Jurkat, Clone E6-1 (cell line): ENCODE results near the gene ACTR3. TPM values are rescaled to one million over a fixed set of nuclear protein-coding genes. Genes with fewer than 3 reads are reported as not detected.
A peak's percentile ranks its signal among the peaks of the same experiment; 100 is the strongest.
"Not testable (repeated sequence)": the region's sequence is repeated elsewhere in the genome, so short reads cannot be mapped to it uniquely, and the experiment has no call there.

Source experiments
- DNase-seq: peaks from one replicate; pipeline ENCODE4 v3.0.0-alpha.2; 2011; ENCODE audit warnings: low read depth, low spot score
- H3K4me3 ChIP-seq: 2 replicates; pipeline ENCODE4 v1.5.1; 2011; ENCODE audit warnings: mild to moderate bottlenecking, low read length, control low read depth, moderate library complexity
- polyA plus RNA-seq: library from polyadenylated mRNA; unstranded; fragments of >200 nt; gene quantifications from one replicate; pipeline ENCODE4 v1.2.1, GENCODE V29; 2012; ENCODE audit warnings: missing spikeins; ENCODE audit not compliant: insufficient read length, insufficient read depth

The ACTR3 gene
- polyA plus RNA-seq, result 338 TPM

DNA sequence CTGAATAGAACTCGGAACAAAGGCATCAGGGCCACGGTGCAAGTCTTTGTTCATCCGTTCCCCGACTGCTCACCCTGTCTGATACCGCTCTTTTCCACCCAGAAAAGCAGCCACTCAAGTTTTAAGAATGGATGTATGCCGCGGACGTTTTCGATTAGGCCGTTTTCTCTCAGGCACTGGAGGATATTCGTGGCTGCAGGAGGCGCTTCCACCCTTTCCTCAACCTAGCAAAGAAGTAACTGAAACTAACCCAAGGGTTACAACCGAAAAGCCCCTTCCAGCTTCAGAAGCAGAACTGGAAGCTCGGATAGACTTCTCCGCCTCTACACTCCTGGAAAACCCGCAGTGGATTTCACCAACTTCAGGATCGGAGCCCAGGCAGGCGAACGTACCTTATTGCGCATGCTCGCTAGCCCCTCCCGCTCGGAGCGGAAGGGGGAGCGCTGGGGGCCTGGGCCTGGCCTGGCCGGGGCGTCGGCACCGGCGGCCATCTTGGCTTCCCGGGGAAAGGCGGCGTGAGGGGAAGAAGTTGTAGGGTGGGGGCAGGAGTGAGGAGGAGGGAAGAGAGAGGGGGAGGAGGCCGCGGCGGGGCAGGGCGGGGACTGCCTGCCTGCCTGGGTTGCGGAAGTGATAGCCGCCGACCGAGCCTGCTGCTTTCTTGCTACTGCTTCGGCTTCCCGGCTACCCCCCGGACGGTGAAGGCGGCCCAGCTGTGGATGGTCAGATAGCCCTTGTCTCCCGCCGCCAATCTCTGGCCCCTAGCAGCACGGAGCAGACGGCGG lies at the start of gene ACTR3:
TSS of gene ACTR3 (plus strand) at position 619 of the 782 bp plus-strand sequence. CDS start 191 bp downstream, outside the sequence.
- peak within 1 kb of the TSS; percentile 93 for H3K4me3 ChIP-seq
- DNase-seq, result peak; percentile 97

DNA sequence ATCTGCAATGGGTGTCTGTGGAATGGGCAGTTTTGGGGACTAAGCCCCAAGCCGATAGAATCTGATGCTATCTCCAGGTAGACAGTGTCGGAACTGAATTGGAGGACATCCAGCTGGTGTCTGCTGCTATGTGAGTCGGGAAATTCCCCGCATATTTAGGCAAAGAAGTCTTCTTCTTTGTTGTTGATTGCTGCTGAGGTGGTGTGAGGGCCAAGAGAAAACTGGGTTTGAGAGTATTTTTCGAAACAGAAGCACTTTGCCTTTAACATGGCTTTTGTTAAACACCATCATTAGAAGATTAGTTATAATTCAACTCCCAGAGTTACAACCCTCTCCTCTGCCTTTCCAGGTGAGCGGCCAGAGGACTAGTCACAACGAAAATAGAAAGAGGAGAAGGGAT lies 49.4 kb upstream of the ACTR3 start:
- no peak overlapping the region for H3K4me3 ChIP-seq
- DNase-seq, result no peak

DNA sequence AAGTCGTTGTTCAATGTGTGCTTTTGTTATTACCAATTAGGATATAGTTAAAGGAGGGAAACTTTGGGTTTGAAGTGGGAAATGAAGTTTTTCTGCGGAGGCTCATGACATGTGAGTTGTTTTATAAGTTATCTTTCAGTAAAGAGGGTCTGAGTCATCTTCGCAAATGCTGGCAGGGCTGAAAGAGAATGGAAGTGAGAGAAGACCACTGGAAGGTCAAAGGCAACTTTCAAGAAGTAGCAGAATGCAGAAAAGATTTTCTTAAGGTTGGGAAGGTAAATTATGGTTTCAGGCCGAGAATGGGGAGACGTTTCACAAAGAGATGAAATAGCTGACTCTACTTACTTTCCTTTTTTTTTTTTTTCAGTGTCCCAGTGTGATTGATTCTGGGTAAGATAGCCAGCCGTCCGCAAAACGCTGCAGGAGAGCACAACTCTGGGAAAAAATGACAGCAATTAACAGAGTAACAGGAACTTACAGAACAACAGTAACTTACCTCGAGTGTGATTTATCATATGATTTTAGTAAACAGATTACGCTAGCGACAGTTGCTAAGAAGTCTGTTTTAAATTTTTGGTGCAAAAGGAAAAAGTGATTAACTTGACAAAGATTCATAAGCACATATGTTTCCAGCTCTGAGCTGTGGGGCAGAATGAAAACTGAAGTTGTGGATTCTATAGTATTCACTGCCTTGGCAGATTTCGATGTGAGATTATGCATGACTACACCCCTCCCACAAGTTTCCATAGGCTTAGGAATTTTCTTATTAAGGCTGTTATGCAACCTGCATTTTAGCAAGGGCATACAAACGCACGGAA lies 46.8 kb upstream of the ACTR3 start:
- no peak for DNase-seq
- H3K4me3 ChIP-seq, result no peak overlapping the region

DNA sequence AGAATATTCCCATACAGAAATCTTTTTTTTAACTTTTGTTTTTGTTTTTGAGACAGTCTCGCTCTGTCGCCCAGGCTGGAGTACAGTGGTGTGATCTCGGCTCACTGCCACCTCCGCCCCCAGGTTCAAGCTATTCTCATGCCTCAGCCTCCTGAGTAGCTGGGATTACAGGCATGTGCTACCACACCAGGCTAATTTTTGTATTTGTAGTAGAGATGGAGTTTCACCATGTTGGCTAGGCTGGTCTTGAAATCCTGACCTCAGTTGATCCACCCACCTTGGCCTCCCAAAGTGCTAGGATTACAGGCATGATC lies 46.2 kb upstream of the ACTR3 start:
- not testable (repeated sequence) for H3K4me3 ChIP-seq, DNase-seq

DNA sequence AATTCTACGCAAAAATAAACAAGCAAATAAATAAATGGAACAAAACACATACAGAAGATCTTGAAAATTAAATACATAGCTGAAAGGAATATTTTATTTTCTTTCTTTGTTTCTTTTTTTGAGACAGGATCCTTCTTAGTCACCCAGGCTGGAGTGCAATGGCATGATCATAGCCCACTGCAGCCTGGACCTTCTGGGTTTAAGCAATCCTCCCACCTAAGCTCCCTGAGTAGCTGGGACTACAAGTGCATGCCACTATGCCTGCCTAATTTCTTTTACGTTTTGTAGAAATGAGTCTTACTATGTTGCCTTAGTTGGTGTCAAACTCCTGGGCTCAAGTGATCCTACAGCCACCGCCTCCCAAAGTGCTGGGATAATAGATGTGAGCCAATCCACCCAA lies 44.6 kb upstream of the ACTR3 start:
- no peak for DNase-seq
- no peak overlapping the region for H3K4me3 ChIP-seq

DNA sequence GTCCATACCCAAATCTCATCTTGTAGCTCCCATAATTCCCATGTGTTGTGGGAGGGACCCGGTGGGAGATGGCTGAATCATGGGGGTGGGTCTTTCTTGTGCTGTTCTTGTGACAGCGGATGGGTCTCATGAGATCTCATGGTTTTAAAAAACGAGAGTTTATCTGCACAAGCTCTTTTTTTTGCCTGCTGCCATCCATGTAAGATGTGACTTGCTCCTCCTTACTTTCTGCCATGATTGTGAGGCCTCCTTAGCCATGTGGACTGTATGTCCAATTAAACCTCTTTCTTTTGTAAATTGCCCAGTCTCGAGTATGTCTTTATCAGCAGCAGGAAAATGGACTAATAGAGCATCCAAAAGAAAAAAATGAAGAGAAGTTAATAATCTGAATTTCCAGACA lies 44.1 kb upstream of the ACTR3 start:
- not testable (repeated sequence) for DNase-seq, H3K4me3 ChIP-seq

DNA sequence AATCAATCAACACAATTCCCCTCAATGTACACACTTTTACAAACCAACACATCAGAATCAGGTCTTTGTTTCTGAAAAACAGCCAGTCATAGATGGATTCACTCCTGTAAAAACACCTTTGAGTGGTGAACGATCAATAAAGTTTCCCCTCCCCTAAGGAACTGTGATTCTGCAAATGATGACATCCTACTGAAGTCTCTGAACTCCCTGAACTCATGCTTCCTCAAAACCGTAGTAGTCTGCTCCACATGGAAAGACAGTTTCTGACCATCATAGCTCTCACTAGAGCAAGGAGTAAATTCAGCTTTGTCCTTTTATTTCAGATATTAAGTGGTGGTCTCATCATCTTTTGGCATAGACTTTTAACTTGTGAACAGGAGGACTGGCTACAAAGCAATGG lies 43.5 kb upstream of the ACTR3 start:
- DNase-seq, result no peak
- no peak overlapping the region for H3K4me3 ChIP-seq

DNA sequence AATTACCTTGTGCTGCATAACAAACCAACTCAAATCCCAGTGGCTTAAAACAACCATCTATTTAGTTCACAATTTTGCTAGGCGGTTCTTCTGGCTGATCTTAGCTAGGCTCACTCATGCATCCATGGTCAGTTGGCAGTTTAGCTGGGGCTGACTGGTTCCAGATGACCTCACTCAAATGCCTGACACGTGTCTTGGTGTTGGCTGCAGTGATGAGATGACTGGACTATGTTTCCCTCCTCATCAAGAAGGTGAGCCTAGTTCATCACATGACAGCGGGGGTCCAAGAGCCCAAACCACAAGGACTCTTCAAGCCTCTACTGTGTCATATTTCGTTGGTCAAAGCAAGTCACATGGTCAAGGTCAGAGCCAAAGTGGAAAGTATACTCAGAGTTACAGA lies 42.7 kb upstream of the ACTR3 start:
- H3K4me3 ChIP-seq, result no peak overlapping the region
- no peak for DNase-seq

DNA sequence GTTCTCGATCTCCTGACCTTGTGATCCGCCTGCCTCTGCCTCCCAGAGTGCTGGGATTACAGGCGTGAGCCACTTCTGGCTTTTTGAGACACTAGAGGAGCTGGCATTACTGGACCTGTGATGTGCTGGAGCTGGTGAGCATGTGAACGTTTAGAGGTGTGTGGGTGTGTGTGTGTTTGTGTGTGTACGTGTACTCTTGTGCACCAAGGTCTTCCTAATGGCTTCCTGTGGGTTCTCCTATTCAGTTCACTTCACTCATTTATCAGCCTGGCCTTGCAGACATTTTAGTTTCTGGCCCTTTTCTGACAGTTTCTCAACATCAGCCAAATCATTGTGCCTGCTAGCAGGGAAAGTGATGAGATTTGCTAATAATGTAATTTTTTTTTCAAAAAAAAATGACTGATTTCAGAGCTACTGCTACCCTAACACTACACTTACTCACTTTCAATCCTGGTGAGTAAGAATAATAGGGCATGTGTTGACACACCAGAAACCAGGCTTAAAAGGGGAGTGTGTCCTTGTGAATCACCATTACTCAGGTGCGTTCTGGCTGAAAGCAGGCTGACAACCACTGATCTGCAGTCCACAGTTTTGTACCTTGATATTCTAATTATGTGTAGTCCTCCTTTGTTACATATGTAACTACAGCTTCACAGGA lies 41.0 kb upstream of the ACTR3 start:
- H3K4me3 ChIP-seq, result no peak overlapping the region
- DNase-seq, result no peak

DNA sequence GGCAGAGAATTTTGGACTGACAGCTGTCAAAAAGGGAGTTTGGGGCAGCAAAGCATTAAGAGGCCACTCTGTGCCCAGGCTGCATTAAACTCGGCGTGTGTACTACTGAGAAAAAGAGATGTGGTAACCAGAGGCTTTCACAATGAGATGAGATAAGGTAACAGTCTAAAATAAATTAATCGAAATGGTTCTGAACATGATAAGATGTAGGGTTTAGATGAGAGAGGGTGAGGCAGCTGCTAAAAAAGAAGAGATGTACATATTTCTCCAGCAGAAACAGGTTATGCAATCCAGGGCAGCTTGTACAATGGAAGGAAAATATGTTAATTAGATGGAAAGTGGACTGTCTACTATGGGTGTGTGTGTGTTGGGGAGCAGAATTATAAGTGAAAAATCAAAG lies 39.2 kb upstream of the ACTR3 start:
- H3K4me3 ChIP-seq, result no peak overlapping the region
- no peak for DNase-seq

DNA sequence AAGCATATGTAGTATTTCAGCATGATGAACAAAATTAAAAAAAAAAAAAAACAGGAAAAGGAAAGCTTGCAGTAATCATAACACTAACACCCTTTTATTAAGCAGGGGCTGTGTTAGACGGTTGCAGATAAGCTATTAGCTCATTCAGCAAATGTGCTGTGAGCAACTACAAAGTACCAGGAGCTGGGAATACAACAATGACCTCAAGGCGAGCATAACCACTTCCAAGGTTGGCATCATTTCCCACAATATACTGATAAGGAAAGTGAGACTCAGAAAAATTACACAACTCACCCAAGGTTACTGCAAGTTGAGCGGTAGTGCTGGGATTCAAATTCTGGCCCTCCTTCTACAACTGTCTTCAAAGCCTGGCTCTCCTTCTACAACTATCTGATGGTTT lies 38.2 kb upstream of the ACTR3 start:
- H3K4me3 ChIP-seq, result no peak overlapping the region
- no peak for DNase-seq

DNA sequence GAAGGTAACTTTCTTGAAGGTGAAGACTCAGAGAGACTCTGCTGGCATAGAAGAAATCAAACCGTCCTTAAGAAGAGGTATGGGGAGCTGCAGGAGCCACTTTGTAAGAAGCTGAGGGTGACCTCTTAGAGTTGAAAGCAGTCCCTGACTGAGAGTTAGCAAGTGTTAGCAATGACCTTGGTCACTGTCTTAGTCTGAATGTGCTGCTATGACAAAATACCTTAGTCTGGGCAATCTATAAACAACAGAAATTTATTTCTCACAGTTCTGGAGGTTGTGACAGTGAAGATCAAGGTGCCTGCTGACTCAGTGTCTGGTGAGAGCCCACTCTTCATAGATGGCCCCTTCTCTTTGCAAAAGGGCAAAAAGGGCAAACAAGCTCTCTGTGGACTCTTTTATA lies 35.7 kb upstream of the ACTR3 start:
- no peak for DNase-seq
- no peak overlapping the region for H3K4me3 ChIP-seq

DNA sequence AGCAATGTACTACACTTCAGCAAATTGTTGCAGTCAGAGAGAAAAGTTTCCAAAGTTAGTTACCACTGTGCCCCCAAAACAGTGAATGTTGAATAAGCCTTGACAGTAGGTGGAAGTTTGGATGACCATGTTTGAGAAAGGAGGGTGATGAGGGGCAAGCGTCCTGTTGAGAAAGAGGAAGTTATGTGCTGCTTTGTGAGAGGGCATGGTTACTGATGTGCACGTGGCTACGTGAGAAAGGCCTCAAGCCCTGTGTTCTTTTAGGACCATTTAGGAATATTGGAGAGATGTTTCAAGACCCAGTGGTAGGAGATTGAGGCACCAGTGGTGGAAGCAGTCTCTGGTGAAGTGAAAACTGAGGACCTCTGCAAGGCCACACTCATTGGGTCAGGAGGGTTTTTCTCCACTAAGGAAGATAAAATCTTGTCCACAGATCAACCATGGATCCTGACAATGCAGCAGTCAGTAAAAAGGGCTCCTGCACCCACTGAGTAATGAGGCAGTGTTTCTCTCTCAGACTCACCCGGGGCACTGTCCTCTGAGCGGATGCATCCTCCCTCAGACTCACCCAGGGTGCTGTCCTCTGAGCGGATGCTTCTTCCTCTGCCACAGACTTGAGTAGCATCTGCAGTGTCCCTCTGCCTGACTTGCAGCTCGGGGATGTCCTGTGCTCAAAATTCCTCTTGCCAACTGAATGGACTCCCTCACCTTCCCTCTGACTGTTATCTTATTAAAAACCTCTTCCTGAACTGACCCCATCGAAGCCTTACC lies 34.7 kb upstream of the ACTR3 start:
- no peak overlapping the region for H3K4me3 ChIP-seq
- DNase-seq, result no peak

DNA sequence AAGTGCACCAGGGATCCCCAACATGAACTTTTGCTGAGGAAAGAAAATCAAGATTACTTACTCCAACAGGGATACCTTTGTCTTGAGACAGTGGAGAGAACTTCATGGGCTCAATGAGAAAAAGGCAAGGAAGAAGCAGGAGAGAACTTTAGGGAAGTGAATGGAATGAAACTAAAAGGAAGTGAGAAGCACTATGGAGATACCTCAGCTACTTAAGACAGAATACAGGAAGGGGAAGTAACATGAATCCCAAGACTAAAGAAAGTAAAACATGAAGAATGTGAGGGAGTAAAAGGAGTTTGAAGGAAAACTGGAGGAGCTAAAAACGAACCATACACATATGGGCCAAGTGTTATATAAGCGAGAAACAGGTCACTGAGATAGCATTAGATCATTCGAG lies 32.4 kb upstream of the ACTR3 start:
- no peak for DNase-seq
- H3K4me3 ChIP-seq, result no peak overlapping the region

DNA sequence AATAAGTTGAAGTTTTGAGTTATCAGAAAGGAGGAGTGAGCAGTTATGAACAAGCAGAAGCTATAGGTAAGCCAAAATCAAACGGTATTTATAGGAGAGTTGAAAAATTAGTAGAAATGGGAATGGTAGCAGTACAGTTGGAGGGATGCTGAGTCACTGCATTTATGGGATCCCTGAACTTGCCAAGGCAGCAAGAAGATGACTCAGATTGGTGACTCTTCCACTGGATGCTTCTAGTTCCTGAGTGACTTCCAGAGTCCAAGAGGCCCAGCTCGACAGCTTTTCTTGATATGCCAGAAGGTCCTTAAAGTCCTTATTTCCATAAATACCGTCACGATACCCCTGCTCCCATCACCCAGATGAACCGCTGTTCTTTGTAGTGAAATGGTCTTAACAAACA lies 31.1 kb upstream of the ACTR3 start:
- no peak overlapping the region for H3K4me3 ChIP-seq
- no peak for DNase-seq

DNA sequence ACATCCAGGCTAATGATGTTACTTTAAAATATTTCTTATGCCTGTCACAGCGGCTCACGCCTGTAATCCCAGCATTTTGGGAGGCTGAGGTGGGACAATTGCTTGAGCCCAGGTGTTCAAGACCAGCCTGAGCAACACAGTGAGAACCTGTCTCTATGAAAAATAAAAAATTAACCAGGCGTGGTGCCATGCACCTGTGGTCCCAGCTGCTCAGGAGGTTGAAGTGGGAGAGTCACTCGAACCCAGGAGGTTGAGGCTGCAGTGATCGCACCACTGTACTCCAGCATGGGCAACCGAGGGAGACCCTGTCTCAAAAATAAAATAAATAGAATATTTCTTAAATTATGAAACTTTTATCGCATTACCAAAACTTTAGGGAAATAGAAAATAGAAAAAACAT lies 28.1 kb upstream of the ACTR3 start:
- no peak overlapping the region for H3K4me3 ChIP-seq
- no peak for DNase-seq

DNA sequence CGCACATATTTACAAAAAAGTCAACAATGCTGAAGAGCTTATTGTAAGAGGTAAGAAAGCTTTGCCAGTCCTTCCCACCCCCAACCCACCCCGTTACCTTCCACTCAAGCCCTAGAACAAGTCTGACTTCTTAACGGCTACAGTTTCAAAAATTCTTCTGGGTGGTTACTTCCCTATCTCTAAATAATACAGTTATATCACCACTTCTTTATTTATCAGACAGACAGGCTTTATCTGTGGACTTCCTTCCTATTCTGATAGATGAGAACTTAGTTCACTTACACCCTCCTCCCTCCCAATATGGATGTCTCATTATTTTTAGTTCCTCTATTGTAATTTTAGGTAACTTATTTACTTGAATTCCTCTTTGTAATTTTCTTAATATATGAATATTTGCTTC lies 26.7 kb upstream of the ACTR3 start:
- no peak overlapping the region for H3K4me3 ChIP-seq
- no peak for DNase-seq

DNA sequence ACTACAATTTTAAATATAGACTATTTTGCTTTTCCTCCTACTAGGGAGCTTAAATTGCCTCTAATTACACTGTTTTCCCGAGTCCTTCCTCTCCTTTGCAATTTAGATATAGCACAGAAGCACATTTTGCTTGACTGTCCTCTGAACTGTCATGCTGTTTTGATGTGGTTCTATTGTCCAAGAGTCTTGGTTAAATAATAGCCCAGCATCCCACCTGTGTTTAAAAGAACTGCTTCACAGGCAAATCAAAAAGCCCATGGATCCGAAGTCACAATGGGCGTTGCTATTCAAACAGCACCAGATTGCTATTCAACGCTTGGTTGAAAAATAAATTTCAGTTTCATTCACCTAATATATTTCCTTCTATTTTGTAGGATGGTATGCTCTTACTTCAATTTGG lies 22.3 kb upstream of the ACTR3 start:
- DNase-seq, result no peak
- no peak overlapping the region for H3K4me3 ChIP-seq

DNA sequence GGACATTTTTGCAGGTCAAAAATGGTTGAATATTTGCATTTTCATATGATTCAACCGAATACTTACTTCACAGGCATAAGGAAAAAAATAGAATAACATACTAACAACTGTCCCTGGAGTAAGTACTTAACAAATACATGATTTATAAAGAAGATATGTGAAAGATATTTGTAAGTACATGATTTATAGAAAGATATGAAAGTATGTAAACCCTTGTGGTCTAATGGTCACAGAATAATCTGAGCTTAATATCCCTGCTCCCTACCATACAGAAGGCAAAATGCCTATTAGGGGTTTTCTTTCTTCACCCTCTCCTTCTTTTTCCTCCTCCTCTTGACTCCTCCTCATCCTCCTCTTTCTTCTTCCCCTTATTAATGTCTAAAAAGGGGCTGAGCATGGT lies 20.6 kb upstream of the ACTR3 start:
- no peak overlapping the region for H3K4me3 ChIP-seq
- DNase-seq, result no peak

DNA sequence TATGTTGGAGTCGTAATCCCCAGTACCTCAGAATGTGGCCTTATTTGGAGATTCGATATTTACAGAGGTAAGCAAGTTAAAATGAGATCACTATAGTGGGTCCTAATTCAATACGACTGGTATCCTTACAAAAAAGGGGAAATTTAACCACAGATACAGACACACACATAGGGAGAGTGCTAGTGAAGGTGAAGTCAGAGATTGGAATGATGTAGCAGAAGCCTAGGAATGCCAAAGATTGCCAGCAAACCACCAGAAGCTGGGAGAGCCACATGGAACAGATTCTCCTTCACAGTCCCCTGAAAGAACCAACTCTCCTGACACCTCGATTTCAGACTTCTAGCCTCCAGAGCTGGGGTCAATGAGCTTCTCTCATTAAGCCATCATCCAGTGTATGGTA lies 17.7 kb upstream of the ACTR3 start:
- H3K4me3 ChIP-seq, result no peak overlapping the region
- DNase-seq, result no peak
